Measurements from ENCODE around the gene TTL.
"Not testable (repeated sequence)": the region's sequence is repeated elsewhere in the genome, so short reads cannot be mapped to it uniquely, and the experiment has no call there.

- peak; percentile 53 for TF ChIP-seq CTCF (IDR thresholded peaks at IDR 0.05)
- TF ChIP-seq POLR2AphosphoS5 (IDR thresholded peaks at IDR 0.05; ENCODE audit: low read depth, low read length), result not testable (repeated sequence)
These were observed 19.0 kb downstream of the TTL start for GRCh38 chr2:112500850-112501484.
